Body of pancreas (tissue), 4 donors: ENCODE measurements around the gene CAMK2A. TPM values are rescaled to one million over a fixed set of nuclear protein-coding genes. Genes with fewer than 3 reads are reported as not detected.

Experiments
- ATAC-seq: fragments of 150-250 bp; one replicate; pipeline ENCODE4 v1.9.1; 2016
- DNase-seq, 4 donors: peaks; one replicate each; pipeline ENCODE4 v3.0.0-alpha.2; 2019
- H3K27ac ChIP-seq, 4 donors: fragments of 200-600 bp; sonication (generic); 1 replicate in 3 of 4; 2 replicates in 1 of 4; pipeline versions ENCODE4 v1.5.1 to v1.6.1; 2016 to 2019; ENCODE audit warnings: mild to moderate bottlenecking in 1 of 4, mixed read lengths in 1 of 4, moderate library complexity in 1 of 4
- H3K27me3 ChIP-seq, 2 donors: fragments of 200-600 bp; sonication (generic); one replicate each; pipeline ENCODE4 v1.6.0; 2016; ENCODE audit warnings: mild to moderate bottlenecking in 1 of 2
- H3K36me3 ChIP-seq, 2 donors: fragments of 200-600 bp; sonication (generic); replicated peaks in 1 of 2; 2 replicates each; pipeline ENCODE4 v1.5.1; 2016; ENCODE audit warnings: low read depth in 2 of 2; ENCODE audit not compliant: insufficient read depth in 1 of 2
- H3K4me1 ChIP-seq: fragments of 200-600 bp; sonication (generic); one replicate; pipeline ENCODE4 v1.6.0; 2016
- H3K4me3 ChIP-seq, 2 donors: fragments of 200-600 bp; sonication (generic); 1 replicate in 1 of 2; 2 replicates in 1 of 2; pipeline ENCODE4 v1.5.1; 2016 to 2019
- H3K9me3 ChIP-seq, 3 donors: fragments of 200-600 bp; sonication (generic); 1 replicate in 2 of 3; 2 replicates in 1 of 3; pipeline ENCODE4 v1.5.1; 2016
- CTCF ChIP-seq, 7 experiments: fragments of 450-650 bp in 4 of 7; fragments of 200-600 bp in 3 of 7; sonication (generic) in 3 of 7; IDR thresholded peaks; one replicate each; pipeline ENCODE4 v1.5.1; 2016 to 2019; ENCODE audit warnings: antibody characterized with exemption in 7 of 7
- POLR2A ChIP-seq, 3 donors: fragments of 450-650 bp; IDR thresholded peaks; one replicate each; pipeline ENCODE4 v1.6.1; 2016; ENCODE audit warnings: antibody characterized with exemption in 3 of 3, mild to moderate bottlenecking in 2 of 3
- WGBS, 2 donors: methylation state at CpG; one replicate each; pipeline ENCODE4 v1.1.5; 2017; 5-methylcytosine and 5-hydroxymethylcytosine counted together
- intact Hi-C: fragments of 100-400 bp; cut with DNase I; formaldehyde crosslinking; loops from one replicate; pipeline ENCODE4 v1.15.1; 2023
- total RNA-seq, 2 donors: library from RNA; depleted of rRNA; stranded (reverse); fragments of >200 nt; gene quantifications; one replicate each; pipeline ENCODE4 v1.1.0, GENCODE V29; 2016

CAMK2A gene
- total RNA-seq: under 1 TPM in 1 of 2 donors, not detected in 1; 0.26 TPM

- WGBS, 2 donors: 29 to 42% methylated on average over 19 to 24 of the region's 26 CpGs
- ATAC-seq (no peak), DNase-seq (no peak)
- TF ChIP-seq CTCF (IDR thresholded peaks at IDR 0.05) (no peak), POLR2A (IDR thresholded peaks at IDR 0.05) (no peak)
- Histone ChIP-seq H3K4me3 (no peak within 1 kb of the TSS), H3K4me1 (no peaks in the 10 kb centered on the region), H3K36me3 (no peaks in the 10 kb centered on the region), H3K9me3 (no peaks in the 10 kb centered on the region), H3K27ac (no peak within 1 kb of the TSS), H3K27me3 (no peaks in the 10 kb centered on the region)
- intact Hi-C loops: no loop called here
Measured at GRCh38 chr5:150289551-150290390, at the start of gene CAMK2A. TSS of gene CAMK2A (minus strand) at chr5:150289773. CDS start at chr5:150289625, 148 bp downstream.

GRCh38 chr5:150339165-150339564 is 49.6 kb upstream of the CAMK2A start:
- WGBS, 2 donors: 43 to 63% methylated on average over 1 to 5 of the region's 5 CpGs
- H3K4me3 ChIP-seq: no peak overlapping the region
- ATAC-seq: no peak
- H3K27me3 ChIP-seq: no peaks in the 10 kb centered on the region
- no peaks in the 10 kb centered on the region for H3K9me3 ChIP-seq
- no peaks in the 10 kb centered on the region for H3K4me1 ChIP-seq
- intact Hi-C loops: no loop called here
- DNase-seq: no peak
- H3K36me3 ChIP-seq: no peaks in the 10 kb centered on the region
- TF ChIP-seq CTCF (IDR thresholded peaks at IDR 0.05) (no peak), POLR2A (IDR thresholded peaks at IDR 0.05) (no peak)
- H3K27ac ChIP-seq: no peak overlapping the region

GRCh38 chr5:150338546-150338945 is 49.0 kb upstream of the CAMK2A start:
- no peaks in the 10 kb centered on the region for H3K27me3 ChIP-seq
- no peaks in the 10 kb centered on the region for H3K36me3 ChIP-seq
- intact Hi-C loops: no loop called here
- H3K4me3 ChIP-seq: no peak overlapping the region
- no peak for DNase-seq
- no peak for ATAC-seq
- H3K4me1 ChIP-seq: no peaks in the 10 kb centered on the region
- WGBS, 2 donors: 91% methylated on average over 4 to 11 of the region's 11 CpGs
- TF ChIP-seq POLR2A (IDR thresholded peaks at IDR 0.05): no peak
- TF ChIP-seq CTCF (IDR thresholded peaks at IDR 0.05): no peak
- H3K27ac ChIP-seq: no peak overlapping the region
- no peaks in the 10 kb centered on the region for H3K9me3 ChIP-seq

GRCh38 chr5:150335778-150336177 is 46.2 kb upstream of the CAMK2A start:
- Histone ChIP-seq H3K36me3 (no peaks in the 10 kb centered on the region), H3K4me3 (no peak overlapping the region), H3K27ac (no peak overlapping the region), H3K27me3 (no peaks in the 10 kb centered on the region), H3K4me1 (no peaks in the 10 kb centered on the region), H3K9me3 (no peaks in the 10 kb centered on the region)
- DNase-seq: no peak
- no peak for ATAC-seq
- TF ChIP-seq CTCF (IDR thresholded peaks at IDR 0.05): no peak
- no peak for TF ChIP-seq POLR2A (IDR thresholded peaks at IDR 0.05)
- 78 to 84% methylated on average over 4 of the region's 4 CpGs for WGBS, 2 donors
- intact Hi-C loops: no loop called here

- DNase-seq: no peak
- Histone ChIP-seq H3K27me3 (no peaks in the 10 kb centered on the region), H3K9me3 (no peaks in the 10 kb centered on the region), H3K4me1 (no peaks in the 10 kb centered on the region), H3K36me3 (no peaks in the 10 kb centered on the region), H3K4me3 (no peak overlapping the region), H3K27ac (no peak overlapping the region)
- no peak for ATAC-seq
- intact Hi-C loops: no loop called here
- TF ChIP-seq POLR2A (IDR thresholded peaks at IDR 0.05): no peak
- no peak for TF ChIP-seq CTCF (IDR thresholded peaks at IDR 0.05)
- 68 to 74% methylated on average over 5 of the region's 5 CpGs for WGBS, 2 donors
Measured at GRCh38 chr5:150333400-150333799, 43.8 kb upstream of the CAMK2A start.
